HEK293 (cell line): ENCODE results near the gene STIM1.

Experiments
- CTCF ChIA-PET: fragments of 350-600 bp; formaldehyde crosslinking; extraction: SDS; loops from one replicate; lab custom pipeline; 2021; ENCODE audit warnings: antibody characterized with exemption; lab: Yijun Ruan, JAX
- POLR2A ChIA-PET: fragments of 300-600 bp; formaldehyde crosslinking; extraction: SDS; loops from one replicate; lab custom pipeline; 2020; ENCODE audit warnings: antibody characterized with exemption, inconsistent platforms; lab: Yijun Ruan, JAX
- H3K27ac ChIP-seq: fragments of 200-500 bp; sonication (Bioruptor generic); 2 replicates; pipeline ENCODE4 v1.5.1; 2014; ENCODE audit warnings: low read depth, low read length, control low read depth, inconsistent platforms; ENCODE audit errors: extremely low read depth
- H3K36me3 ChIP-seq, 2 experiments: fragments of 200-500 bp in 1 of 2; sonication (Bioruptor generic) in 1 of 2; 1 replicate in 1 of 2; 2 replicates in 1 of 2; pipeline ENCODE4 v1.5.1; 2014 to 2017; ENCODE audit warnings: inconsistent platforms in 2 of 2, low read length in 2 of 2; ENCODE audit not compliant: control insufficient read depth in 2 of 2, insufficient read depth in 1 of 2
- H3K4me1 ChIP-seq: fragments of 200-500 bp; sonication (Bioruptor generic); 2 replicates; pipeline ENCODE4 v1.5.1; 2014; ENCODE audit warnings: mild to moderate bottlenecking, low read length, inconsistent platforms; ENCODE audit not compliant: control insufficient read depth, insufficient read depth
- H3K4me3 ChIP-seq: 2 replicates; pipeline ENCODE4 v1.5.1; 2011; ENCODE audit warnings: low read depth, mild to moderate bottlenecking, control low read depth, low read length, moderate library complexity
- H3K9me3 ChIP-seq: fragments of 200-500 bp; sonication (Bioruptor generic); 2 replicates; pipeline ENCODE4 v1.5.1; 2014; ENCODE audit warnings: low read depth, low read length, inconsistent platforms; ENCODE audit not compliant: control insufficient read depth, insufficient read depth
- HIC1 ChIP-seq: fragments of 450-650 bp; formaldehyde crosslinking; IDR thresholded peaks from 2 replicates; pipeline ENCODE4 v1.5.1; 2016; ENCODE audit warnings: missing biosample characterization, missing genetic modification characterization
- KLF17 ChIP-seq: fragments of 450-650 bp; formaldehyde crosslinking; IDR thresholded peaks from 2 replicates; pipeline ENCODE4 v1.5.1; 2016; ENCODE audit warnings: missing biosample characterization, missing genetic modification characterization
- KLF8 ChIP-seq: fragments of 450-650 bp; formaldehyde crosslinking; IDR thresholded peaks from 2 replicates; pipeline ENCODE4 v1.5.1; 2016; ENCODE audit warnings: missing biosample characterization, missing genetic modification characterization
- MEIS1 ChIP-seq: sonication (generic); formaldehyde crosslinking; IDR thresholded peaks from 2 replicates; pipeline ENCODE4 v1.8.1; 2022; ENCODE audit warnings: missing genetic modification reagents, mild to moderate bottlenecking, borderline replicate concordance
- PRDM10 ChIP-seq: fragments of 450-650 bp; formaldehyde crosslinking; IDR thresholded peaks from 2 replicates; pipeline ENCODE4 v1.5.1; 2016; ENCODE audit warnings: missing biosample characterization, missing genetic modification characterization
- ZBTB17 ChIP-seq: fragments of 450-650 bp; formaldehyde crosslinking; IDR thresholded peaks from 2 replicates; pipeline ENCODE4 v1.5.1; 2016; ENCODE audit warnings: missing biosample characterization, missing genetic modification characterization
- ZBTB48 ChIP-seq: fragments of 450-650 bp; formaldehyde crosslinking; IDR thresholded peaks from 2 replicates; pipeline ENCODE4 v1.5.1; 2016; ENCODE audit warnings: missing biosample characterization, missing genetic modification characterization
- ZNF174 ChIP-seq: fragments of 450-650 bp; formaldehyde crosslinking; IDR thresholded peaks from 2 replicates; pipeline ENCODE4 v1.5.0; 2017; ENCODE audit warnings: missing biosample characterization, mild to moderate bottlenecking, missing genetic modification characterization
- ZNF19 ChIP-seq: fragments of 450-650 bp; formaldehyde crosslinking; IDR thresholded peaks from 2 replicates; pipeline ENCODE4; 2016; ENCODE audit warnings: missing biosample characterization, missing genetic modification characterization, low read depth
- ZNF223 ChIP-seq: fragments of 450-650 bp; formaldehyde crosslinking; IDR thresholded peaks from 2 replicates; pipeline ENCODE4 v1.5.1; 2016; ENCODE audit warnings: missing biosample characterization, missing genetic modification characterization
- ZNF23 ChIP-seq: fragments of 450-650 bp; formaldehyde crosslinking; IDR thresholded peaks from 2 replicates; pipeline ENCODE4 v1.5.1; 2016; ENCODE audit warnings: missing biosample characterization, missing genetic modification characterization, borderline replicate concordance
- ZNF514 ChIP-seq: fragments of 450-650 bp; formaldehyde crosslinking; IDR thresholded peaks from 2 replicates; pipeline ENCODE4 v1.5.1; 2016; ENCODE audit warnings: missing biosample characterization, missing genetic modification characterization
- ZNF558 ChIP-seq: fragments of 450-650 bp; formaldehyde crosslinking; IDR thresholded peaks from 2 replicates; pipeline ENCODE4 v1.5.1; 2016; ENCODE audit warnings: missing biosample characterization, missing genetic modification characterization
- ZNF624 ChIP-seq: fragments of 450-650 bp; formaldehyde crosslinking; IDR thresholded peaks from 2 replicates; pipeline ENCODE4 v1.5.1; 2017; ENCODE audit warnings: missing biosample characterization, missing genetic modification characterization
- ZNF654 ChIP-seq: fragments of 450-650 bp; formaldehyde crosslinking; IDR thresholded peaks from 2 replicates; pipeline ENCODE4 v1.5.1; 2016; ENCODE audit warnings: low read depth, missing biosample characterization, missing genetic modification characterization
- ZNF777 ChIP-seq: fragments of 450-650 bp; formaldehyde crosslinking; IDR thresholded peaks from 2 replicates; pipeline ENCODE4 v1.5.1; 2017; ENCODE audit warnings: missing biosample characterization, missing genetic modification characterization, borderline replicate concordance
- ZSCAN18 ChIP-seq: fragments of 450-650 bp; formaldehyde crosslinking; IDR thresholded peaks from 2 replicates; pipeline ENCODE4 v1.5.1; 2016; ENCODE audit warnings: missing biosample characterization, missing genetic modification characterization

STIM1 gene

GRCh38 chr11:3808861-3809623 lies 46.4 kb upstream of the STIM1 start:
- Histone ChIP-seq H3K27ac (peak overlapping the region; percentile 5; the same call in 1 of the 2 replicates), H3K9me3 (no peaks in the 10 kb centered on the region), H3K36me3 (peaks cover 0 to 6% of the 10 kb centered on the region in 2 experiments; a peak in 1 of 3 replicates), H3K4me1 (no peaks in the 10 kb centered on the region), H3K4me3 (peak overlapping the region; percentile 79)
- ChIA-PET POLR2A (interaction anchor here (0.7 to 3.8 kb wide), 8 partner anchors 10 to 132 kb away, joined by 3 to 26 read pairs (median 3); partner anchors contain the start of genes NUP98 and RHOG), CTCF (interaction anchor here (0.5 to 4.0 kb wide), 32 partner anchors 10 to 305 kb away, joined by 3 to 28 read pairs (median 4); partner anchors contain the start of genes NUP98 and STIM1)
- TF ChIP-seq ZSCAN18 (tag by site-specific recombination) (no peak), ZNF654 (tag by site-specific recombination) (peak; percentile 46), ZNF514 (tag by site-specific recombination) (no peak), PRDM10 (tag by site-specific recombination) (0 out of 2 replicates have a peak, but pooled peaks have one; percentile 43), ZBTB17 (peak; percentile 32; the same call in 1 of the 2 replicates), ZBTB48 (tag by site-specific recombination) (no peak; the same call in 1 of the 2 replicates), ZNF777 (tag by site-specific recombination) (0 out of 2 replicates have a peak, but pooled peaks have one; percentile 19)

GRCh38 chr11:3809624-3809928 lies 45.9 kb upstream of the STIM1 start:
- TF ChIP-seq KLF17, result peak; percentile 64; the same call in 1 of the 2 replicates
- no peak for TF ChIP-seq ZNF223 (tag by site-specific recombination)
- POLR2A ChIA-PET, result interaction anchor here (1.0 to 3.8 kb wide), 4 partner anchors 12 to 32 kb away, joined by 3 to 26 read pairs (median 9); partner anchors contain the start of genes NUP98 and RHOG

GRCh38 chr11:3810446-3810845 lies 45.0 kb upstream of the STIM1 start:
- CTCF ChIA-PET, result interaction anchor here (0.6 to 3.4 kb wide), 7 partner anchors 9 to 262 kb away, joined by 3 to 19 read pairs (median 4); no protein-coding TSS in a partner anchor
- no peak for TF ChIP-seq ZNF558
- TF ChIP-seq MEIS1 (CRISPR knock-in tag), result no peak
- no peak for TF ChIP-seq ZNF19 (tag by site-specific recombination)
- no peak for TF ChIP-seq ZNF23
- TF ChIP-seq ZNF174, result no peak
- no peak for TF ChIP-seq HIC1
- TF ChIP-seq ZNF624 (tag by site-specific recombination), result no peak
- TF ChIP-seq KLF8 (tag by site-specific recombination), result no peak

More at GRCh38 chr11:3809624-3809928, 45.9 kb upstream of the STIM1 start:
- Histone ChIP-seq H3K36me3 (peaks cover 0 to 6% of the 10 kb centered on the region in 2 experiments; a peak in 1 of 3 replicates), H3K4me3 (no peak overlapping the region), H3K27ac (no peak overlapping the region), H3K4me1 (no peaks in the 10 kb centered on the region), H3K9me3 (no peaks in the 10 kb centered on the region)
- CTCF ChIA-PET, result interaction anchor here (0.6 to 4.0 kb wide), 18 partner anchors 10 to 268 kb away, joined by 3 to 28 read pairs (median 5); partner anchors contain the start of genes NUP98 and STIM1

More at GRCh38 chr11:3810446-3810845, 45.0 kb upstream of the STIM1 start:
- Histone ChIP-seq H3K9me3 (no peaks in the 10 kb centered on the region), H3K27ac (no peak overlapping the region), H3K4me1 (no peaks in the 10 kb centered on the region), H3K4me3 (no peak overlapping the region), H3K36me3 (peaks cover 0 to 6% of the 10 kb centered on the region in 2 experiments; a peak in 1 of 3 replicates)
- POLR2A ChIA-PET, result interaction anchor here (1.7 kb wide), 1 partner anchor 31 kb away, joined by 5 read pairs; the partner anchor contains the start of gene RHOG
